NCI-H345 treated with DMSO at 0.1 percent for 48 hours (cell line): ENCODE measurements around the gene HCLS1.
"Not testable (repeated sequence)": the region's sequence is repeated elsewhere in the genome, so short reads cannot be mapped to it uniquely, and the experiment has no call there.

ENCODE experiments used
- DNase-seq: peaks from one replicate; lab custom pipeline; 2025; ENCODE audit not compliant: unreplicated experiment; lab: John Stamatoyannopoulos, UW

The HCLS1 gene

DNA sequence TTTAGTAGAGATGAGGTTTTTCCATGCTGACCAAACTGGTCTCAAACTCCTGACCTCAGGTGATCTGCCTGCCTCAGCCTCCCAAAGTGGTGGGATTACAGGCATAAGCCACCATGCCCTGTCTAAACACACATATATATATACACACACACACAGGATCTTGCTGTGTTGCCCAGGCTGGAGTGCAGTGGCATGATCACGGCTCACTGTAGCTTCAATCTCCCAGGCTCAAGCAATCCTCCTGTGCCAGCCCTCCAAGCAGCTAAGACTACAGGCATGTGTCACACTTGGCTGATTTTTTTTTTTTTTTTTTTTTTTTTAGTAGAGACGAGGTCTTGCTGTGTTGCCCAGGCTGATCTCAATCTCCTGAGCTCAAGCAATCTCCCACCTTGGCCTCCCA is 60.8 kb downstream of the HCLS1 start:
- DNase-seq = not testable (repeated sequence)

DNA sequence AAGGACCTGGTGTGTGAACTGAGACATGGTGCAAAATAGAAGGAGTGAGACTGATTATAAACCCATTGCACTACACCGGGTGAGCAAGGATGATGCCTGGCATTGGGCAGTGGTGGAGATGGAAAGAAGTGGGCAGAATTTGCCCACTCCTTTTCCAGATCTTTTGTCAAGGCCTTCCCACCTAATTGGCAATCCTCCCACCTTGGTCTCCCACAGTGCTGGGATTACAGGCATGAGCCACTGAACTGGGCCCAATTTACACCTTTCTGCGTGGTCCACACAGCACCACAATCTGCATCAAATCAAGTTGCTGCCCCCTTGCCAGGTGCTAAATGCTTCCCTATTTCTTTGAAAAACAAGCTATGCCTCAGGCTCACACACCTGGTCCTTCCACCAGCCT is 62.1 kb downstream of the HCLS1 start:
- DNase-seq = no peak

DNA sequence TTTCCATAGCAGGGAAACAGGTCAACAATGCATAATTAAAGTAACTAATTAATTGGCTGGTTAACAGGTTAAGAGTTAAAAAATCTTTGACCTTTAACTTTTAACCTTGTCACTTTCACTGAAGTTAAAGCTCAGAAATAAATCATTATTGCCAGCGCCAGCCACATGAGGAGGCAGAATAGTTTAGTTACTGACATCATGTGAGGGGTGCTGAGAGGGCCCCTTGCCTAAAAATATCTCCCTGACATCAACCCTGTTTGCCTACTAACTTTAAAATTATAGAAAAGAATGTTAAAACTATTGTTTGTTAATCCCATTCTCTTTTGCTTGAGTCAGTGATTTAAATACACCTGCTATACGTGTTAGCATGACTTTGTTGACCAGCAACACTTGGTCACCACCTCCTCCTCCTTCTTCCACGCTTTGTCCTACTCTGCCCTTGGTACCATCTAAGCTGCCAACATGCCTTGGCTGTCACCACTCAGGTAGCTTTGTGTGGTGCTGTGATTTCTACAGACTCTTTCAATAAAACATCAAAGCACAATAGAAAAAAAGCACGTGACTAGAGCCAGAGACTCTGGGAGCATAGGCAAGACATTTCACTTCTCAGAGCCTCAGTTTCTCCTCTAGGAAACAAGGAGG is 64.8 kb downstream of the HCLS1 start:
- no peak for DNase-seq

DNA sequence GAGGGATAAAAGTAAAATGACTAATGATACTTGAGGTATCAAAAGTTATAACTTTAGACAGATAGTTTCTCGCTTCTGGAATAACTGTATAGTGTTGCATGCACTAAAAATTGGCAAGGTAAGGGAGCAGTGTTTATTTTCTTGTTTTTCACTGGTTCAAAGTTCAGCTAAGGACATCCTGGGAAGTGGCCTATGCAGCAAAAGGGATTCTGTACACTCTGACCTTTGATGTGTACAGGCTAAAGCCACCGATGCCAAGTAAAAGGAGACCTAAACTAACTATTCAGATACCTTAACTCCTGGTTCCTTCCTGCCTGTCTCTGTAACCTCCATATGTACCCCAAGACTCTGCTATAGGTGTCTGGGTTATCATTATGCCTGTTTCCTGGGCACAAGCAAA is 65.9 kb downstream of the HCLS1 start:
- no peak for DNase-seq

DNA sequence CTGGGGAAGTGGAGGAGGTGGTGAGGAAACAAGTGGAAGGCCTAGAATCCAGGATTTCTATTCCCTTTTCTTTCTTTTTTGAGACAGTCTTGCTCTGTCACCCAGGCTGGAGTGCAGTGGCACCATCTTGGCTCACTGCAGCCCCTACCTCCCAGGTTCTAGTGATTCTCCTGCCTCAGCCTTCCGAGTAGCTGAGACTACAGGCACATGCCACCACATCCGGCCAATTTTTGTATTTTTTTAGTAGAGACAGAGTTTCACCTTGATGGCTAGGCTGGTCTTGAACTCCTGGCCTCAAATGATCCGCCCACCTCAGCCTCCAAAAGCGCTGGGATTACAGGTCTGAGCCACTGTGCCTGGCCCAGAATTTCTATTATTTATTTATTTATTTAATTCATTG is 66.9 kb downstream of the HCLS1 start:
- not testable (repeated sequence) for DNase-seq

DNA sequence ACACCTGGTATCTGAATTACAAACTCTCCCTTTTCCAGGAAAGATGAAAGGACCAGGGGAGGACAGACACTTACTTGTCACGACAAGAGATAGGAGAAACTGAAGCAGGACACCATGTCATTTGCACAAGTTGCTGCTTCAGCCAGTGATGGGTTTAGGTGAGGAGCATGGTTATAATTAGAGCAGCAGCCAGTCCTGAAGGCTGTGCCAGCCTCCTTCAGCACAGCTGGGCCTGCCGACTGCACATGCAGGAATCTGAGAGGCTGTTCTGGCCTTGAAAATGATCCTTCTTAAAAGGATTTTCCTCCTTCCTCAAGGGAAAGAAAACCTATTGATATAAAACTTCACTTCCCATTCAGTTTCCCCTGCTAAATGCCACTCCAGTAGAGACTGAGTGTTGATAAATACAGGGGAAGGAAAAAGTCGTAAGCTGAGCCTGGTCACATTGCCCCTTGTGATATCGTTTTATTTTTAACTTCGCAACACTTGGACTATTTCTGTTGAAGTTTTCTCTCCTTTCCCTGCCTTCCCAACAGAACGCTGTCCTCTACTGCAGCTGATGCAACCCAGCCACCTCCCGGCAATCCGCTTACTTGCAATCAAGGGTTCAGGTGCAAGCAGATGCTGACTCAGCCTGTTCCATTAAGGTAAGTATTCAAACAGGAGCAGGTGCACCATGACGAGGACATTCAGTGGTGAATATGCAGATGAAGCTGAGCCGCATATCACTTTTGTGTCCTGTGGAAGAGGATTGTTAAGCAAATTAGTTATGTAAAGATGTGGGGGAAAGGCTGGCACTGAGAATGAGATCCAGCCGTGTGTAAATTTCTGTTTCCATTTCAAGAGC is 67.6 kb downstream of the HCLS1 start, which contains the start of gene FBXO40:
TSS of gene FBXO40 (plus strand) at position 524 of the 847 bp plus-strand sequence. CDS start 27,197 bp downstream, outside the sequence.
- DNase-seq = peak; percentile 24

DNA sequence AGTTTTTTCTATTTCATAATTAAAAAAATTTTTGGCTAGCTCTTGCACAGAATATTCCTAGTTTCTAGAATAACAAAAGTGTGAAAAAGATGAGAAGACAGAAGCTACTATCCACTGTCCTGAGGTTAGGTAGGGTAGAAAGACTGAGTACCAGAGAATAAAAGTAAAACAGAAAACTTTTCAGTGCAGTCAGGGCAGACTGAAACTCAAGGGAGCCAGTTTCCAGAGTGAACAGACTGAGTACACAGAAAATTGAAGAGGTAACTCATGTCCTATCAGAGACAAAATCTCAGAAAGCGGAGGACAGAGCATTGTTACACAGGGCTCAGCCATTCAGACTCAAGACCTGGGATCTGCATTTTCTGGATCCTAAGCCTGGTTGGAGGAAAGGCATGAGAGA is 76.3 kb downstream of the HCLS1 start:
- no peak for DNase-seq

DNA sequence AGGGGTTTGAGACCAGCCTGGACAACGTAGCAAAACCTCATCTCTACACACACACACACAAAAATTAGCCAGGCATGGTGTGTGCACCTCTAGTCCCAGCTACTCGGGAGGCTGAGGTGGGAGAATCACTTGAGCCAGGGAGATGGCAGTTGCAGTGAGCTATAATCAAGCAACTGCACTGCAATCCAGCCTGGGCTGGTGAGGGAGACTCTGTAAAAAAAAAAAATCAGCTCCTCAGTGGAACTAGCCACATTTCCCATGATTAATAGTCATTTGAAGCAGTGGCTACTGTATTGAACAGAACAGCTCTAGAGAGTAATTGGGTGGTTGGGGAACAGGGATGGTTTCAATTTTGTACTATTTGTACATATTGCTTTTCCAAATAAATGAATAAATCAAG is 79.0 kb downstream of the HCLS1 start:
- no peak for DNase-seq
